Thoracic aorta (tissue), 2 donors: ENCODE results near the gene CRAMP1. TPM values are rescaled to one million over a fixed set of nuclear protein-coding genes. Genes with fewer than 3 reads are reported as not detected.
"Not testable (repeated sequence)": the region's sequence is repeated elsewhere in the genome, so short reads cannot be mapped to it uniquely, and the experiment has no call there.

Experiments used
- ATAC-seq: fragments of 150-250 bp; one replicate; pipeline ENCODE4 v1.8.0; 2017; ENCODE audit warnings: low read depth; ENCODE audit not compliant: insufficient number of reproducible peaks, low FRiP score
- DNase-seq: peaks from one replicate; pipeline ENCODE4 v3.0.0-alpha.2; 2020; ENCODE audit warnings: low spot score
- H3K27ac ChIP-seq, 2 donors: fragments of 200-600 bp; sonication (generic); 1 replicate in 1 of 2; 2 replicates in 1 of 2; pipeline ENCODE4 v1.5.1; 2016; ENCODE audit warnings: mild to moderate bottlenecking in 2 of 2, moderate library complexity in 2 of 2
- H3K27me3 ChIP-seq: fragments of 200-600 bp; sonication (generic); replicated peaks from 2 replicates; pipeline ENCODE4 v1.6.0; 2016; ENCODE audit warnings: mild to moderate bottlenecking; ENCODE audit not compliant: insufficient read depth
- H3K36me3 ChIP-seq: fragments of 200-600 bp; sonication (generic); one replicate; pipeline ENCODE4 v1.5.1; 2016
- H3K4me1 ChIP-seq, 2 donors: fragments of 200-600 bp; sonication (generic); 1 replicate in 1 of 2; 2 replicates in 1 of 2; pipeline versions ENCODE4 v1.5.1 to v1.6.0; 2016; ENCODE audit warnings: low read depth in 2 of 2, mild to moderate bottlenecking in 1 of 2; ENCODE audit not compliant: control insufficient read depth in 1 of 2
- H3K4me3 ChIP-seq: fragments of 200-600 bp; sonication (generic); 2 replicates; pipeline ENCODE4 v1.5.1; 2016; ENCODE audit warnings: mild to moderate bottlenecking
- H3K9me3 ChIP-seq: fragments of 200-600 bp; sonication (generic); 2 replicates; pipeline ENCODE4 v1.5.1; 2016
- CTCF ChIP-seq: fragments of 200-600 bp; sonication (generic); IDR thresholded peaks from one replicate; pipeline ENCODE4 v1.5.1; 2019; ENCODE audit warnings: antibody characterized with exemption
- total RNA-seq, 2 donors: library from RNA; depleted of rRNA; stranded (reverse); fragments of >200 nt; gene quantifications; one replicate each; pipeline versions ENCODE4 v1.1.0 to v1.2.3, GENCODE V29; 2016

CRAMP1 gene
- total RNA-seq, 2 donors from 2014 or later, result 15.0 to 21.4 TPM

GRCh38 chr16:1713331-1713730, 101.2 kb downstream of the CRAMP1 start:
- Histone ChIP-seq H3K36me3 (no peaks in the 10 kb centered on the region), H3K9me3 (no peaks in the 10 kb centered on the region), H3K27ac (no peak overlapping the region), H3K4me1 (peaks cover 6 to 23% of the 10 kb centered on the region in 2 donors), H3K27me3 (no peaks in the 10 kb centered on the region), H3K4me3 (no peak overlapping the region)
- ATAC-seq (no peak), DNase-seq (no peak)
- TF ChIP-seq CTCF, result no peak

GRCh38 chr16:1713933-1714332, 101.8 kb downstream of the CRAMP1 start:
- Histone ChIP-seq H3K4me3 (no peak overlapping the region), H3K4me1 (peaks cover 6 to 20% of the 10 kb centered on the region in 2 donors), H3K27ac (no peak overlapping the region), H3K36me3 (no peaks in the 10 kb centered on the region), H3K9me3 (no peaks in the 10 kb centered on the region), H3K27me3 (no peaks in the 10 kb centered on the region)
- no peak for DNase-seq
- no peak for TF ChIP-seq CTCF
- ATAC-seq, result no peak

- Histone ChIP-seq H3K27me3 (no peaks in the 10 kb centered on the region), H3K4me3 (no peak overlapping the region), H3K36me3 (no peaks in the 10 kb centered on the region), H3K9me3 (no peaks in the 10 kb centered on the region), H3K27ac (no peak overlapping the region), H3K4me1 (peaks cover 6 to 12% of the 10 kb centered on the region in 2 donors)
- TF ChIP-seq CTCF, result no peak
- ATAC-seq, result no peak
- no peak for DNase-seq
These were observed 103.1 kb downstream of the CRAMP1 start for GRCh38 chr16:1715220-1715619.

- not testable (repeated sequence) for H3K36me3 ChIP-seq, ATAC-seq, H3K4me3 ChIP-seq, H3K27me3 ChIP-seq, H3K27ac ChIP-seq, DNase-seq, H3K9me3 ChIP-seq
- peaks cover 11 to 22% of the 10 kb centered on the region in 2 donors for H3K4me1 ChIP-seq
These were observed 106.1 kb downstream of the CRAMP1 start for GRCh38 chr16:1718236-1718635.

DNA sequence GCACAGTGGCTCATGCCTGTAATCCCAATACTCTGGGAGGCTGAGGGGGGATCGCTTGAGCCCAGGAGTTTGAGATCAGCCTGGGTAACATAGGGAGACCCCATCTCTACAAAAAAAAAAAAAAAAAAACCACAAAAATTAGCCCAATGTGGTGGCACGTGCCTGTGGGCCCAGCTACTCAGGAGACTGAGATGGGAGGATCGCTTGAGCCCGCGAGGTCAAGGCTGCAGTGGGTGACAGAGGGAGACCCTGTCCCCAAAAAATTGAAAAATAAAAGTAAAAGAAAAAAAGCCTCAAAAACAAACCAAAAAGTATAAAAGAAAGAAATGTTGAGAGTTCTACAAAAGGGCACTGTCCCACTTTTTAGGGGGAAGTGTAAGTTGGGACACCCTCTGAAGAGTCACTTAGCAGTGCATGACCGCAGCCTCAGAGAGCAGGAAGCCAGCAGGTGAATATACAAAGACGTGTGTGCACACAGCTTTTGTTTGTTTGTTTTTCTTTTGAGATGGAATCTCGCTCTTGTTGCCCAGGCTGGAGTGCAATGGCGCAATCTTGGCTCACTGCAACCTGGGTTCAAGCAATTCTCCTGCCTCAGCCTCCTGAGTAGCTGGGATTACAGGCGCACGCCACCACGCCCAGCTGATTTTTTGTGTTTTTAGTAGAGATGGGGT, 107.5 kb downstream of the CRAMP1 start:
- not testable (repeated sequence) for H3K27ac ChIP-seq, H3K36me3 ChIP-seq, H3K4me3 ChIP-seq, ATAC-seq, DNase-seq, H3K9me3 ChIP-seq, H3K27me3 ChIP-seq
- H3K4me1 ChIP-seq, result peaks cover 14 to 22% of the 10 kb centered on the region in 2 donors

- peak overlapping the region in 1 of 2 donors; percentile 25 for H3K27ac ChIP-seq
- H3K27me3 ChIP-seq, result no peaks in the 10 kb centered on the region
- ATAC-seq (no peak), DNase-seq (no peak)
- no peaks in the 10 kb centered on the region for H3K9me3 ChIP-seq
- no peak for TF ChIP-seq CTCF
- H3K36me3 ChIP-seq, result peaks cover 13% of the 10 kb centered on the region
- peaks cover 14 to 22% of the 10 kb centered on the region in 2 donors for H3K4me1 ChIP-seq
- H3K4me3 ChIP-seq, result no peak overlapping the region
These were observed 109.2 kb downstream of the CRAMP1 start for GRCh38 chr16:1721372-1721771.
